GM18526 (cell line): ENCODE data around the gene ACTBL2.

Experiments used
- POLR2A ChIP-seq: IDR thresholded peaks from 3 replicates; pipeline ENCODE4 v1.6.1; 2011; ENCODE audit not compliant: insufficient read length; ENCODE audit errors: extremely low read depth

The ACTBL2 gene

DNA sequence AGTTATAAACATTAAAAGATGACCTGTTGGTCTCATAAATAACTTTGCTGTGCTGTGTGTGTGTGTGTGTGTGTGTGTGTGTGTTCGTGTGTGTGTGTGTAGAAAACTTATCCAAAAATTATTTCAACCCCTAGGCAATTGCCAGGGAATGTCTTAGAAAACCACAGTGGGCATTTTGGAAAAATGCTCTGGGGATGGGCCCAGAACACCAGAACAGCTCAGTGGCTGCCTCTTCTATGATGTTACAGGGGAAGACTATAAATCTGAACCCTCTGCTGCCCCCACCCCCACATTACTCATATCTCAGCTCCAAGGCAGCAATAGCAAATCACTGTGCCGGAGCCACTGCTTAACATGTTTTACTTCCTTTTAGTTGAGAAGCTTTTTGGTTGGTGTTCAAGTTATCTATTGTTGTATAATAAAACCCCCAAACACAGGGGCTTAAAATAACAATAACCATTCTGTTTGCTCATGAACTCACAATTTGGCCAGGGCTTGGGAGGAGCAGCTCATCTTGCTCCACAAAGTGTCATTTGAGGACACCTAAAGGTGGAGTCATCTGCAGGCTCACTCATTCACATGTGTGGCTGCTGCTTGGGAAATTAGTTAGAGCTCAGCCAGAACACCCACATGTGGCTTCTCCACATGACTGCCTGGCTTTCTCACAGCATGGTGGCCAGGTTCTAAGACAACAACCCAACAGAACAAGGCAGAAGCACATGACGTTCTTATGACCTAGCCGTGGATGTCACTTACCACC lies 40.4 kb downstream of the ACTBL2 start:
- TF ChIP-seq POLR2A, result no peak

DNA sequence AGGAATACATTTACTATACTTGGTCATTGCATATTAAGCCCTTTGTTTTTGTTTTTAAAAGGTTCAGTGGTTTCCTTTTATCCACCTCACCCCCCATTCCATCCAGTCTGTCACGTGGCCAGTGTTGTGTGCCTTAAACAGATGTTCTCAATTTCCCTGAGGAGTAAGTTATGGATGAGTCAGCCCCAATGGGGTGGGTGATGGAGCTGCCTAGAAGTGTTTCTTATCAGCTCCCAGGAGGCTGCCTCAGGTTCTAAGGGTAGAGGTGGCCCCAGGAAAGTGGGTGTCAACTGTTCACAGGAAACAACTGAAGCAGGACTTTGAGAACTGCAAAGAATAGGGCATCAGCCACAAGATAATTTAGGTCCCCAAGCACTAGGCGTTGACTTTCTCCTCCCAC lies 41.1 kb downstream of the ACTBL2 start:
- no peak for TF ChIP-seq POLR2A

DNA sequence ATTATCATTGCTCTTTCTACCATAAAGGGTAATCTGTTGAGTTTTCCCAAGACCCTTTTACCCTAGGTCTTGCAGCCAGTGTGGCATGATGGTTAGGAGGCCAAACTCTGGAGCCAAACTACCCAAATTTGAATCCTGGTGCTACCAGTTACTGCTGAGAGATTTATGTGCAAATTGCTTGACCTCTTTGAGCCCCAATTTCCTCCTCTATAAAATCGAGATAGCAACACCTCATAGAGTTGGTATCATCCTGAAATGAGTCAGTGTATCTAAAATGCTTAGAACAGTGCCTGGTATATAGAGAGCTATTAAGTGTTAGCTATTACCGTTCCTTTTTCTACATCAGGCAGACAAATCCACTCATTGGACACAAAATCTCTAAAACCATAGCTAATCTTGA lies 43.0 kb downstream of the ACTBL2 start:
- no peak for TF ChIP-seq POLR2A

DNA sequence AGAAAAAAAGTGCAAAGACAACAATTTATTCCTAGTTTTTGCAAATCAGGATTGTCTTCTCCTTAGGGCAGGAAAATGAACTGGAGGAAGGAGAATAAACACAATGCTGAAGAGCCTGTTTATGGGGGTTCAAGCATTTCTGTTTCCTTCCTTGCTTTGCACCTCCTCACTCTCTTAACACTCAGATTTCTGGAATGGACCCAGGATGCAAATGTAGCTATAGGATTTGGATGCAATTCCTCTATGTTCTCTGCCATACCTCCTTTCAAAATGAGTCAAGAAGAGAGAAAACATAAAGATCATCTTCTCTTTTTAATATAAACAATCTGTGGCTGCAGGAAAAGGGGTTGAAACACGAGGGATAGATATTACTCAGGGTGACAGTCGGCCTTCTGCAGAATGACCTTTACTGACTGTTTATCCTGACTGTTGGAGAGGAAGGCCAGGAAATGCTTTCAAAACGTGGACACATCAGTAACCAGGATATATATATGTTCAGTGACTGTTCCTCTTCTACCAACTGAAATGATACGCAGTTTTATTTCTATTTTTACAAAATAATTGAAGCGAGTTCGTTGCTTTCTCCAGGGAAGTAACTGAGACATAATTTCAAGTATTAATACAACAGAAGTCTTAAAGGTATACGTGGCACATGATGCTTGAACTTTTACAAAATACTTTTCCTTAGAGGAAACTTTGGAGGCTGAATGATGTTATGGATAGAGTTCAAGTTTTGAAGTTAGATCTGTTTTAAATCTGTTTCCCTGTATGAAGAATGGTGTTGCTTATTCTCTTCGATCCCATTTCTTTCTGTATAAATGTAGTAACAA lies 44.4 kb downstream of the ACTBL2 start:
- no peak for TF ChIP-seq POLR2A

DNA sequence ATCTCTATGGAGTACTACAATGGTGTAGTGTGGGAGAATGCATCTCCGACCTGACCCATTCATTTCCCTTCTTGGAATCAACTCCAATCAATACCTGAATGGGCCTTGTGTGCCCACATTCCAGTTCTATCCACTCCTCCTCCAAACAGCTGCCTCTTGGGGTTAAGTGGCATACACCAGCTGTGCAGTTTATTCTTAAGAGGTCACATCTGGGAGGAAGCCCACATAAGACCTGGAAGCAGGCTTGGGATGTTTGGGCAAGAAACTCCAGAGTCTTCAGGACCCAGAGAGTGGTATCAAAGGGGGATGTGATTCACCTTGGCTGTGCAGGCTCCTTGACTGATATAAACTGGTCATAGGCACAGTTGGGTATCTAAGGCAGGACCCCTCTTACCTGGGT lies 46.0 kb downstream of the ACTBL2 start:
- no peak for TF ChIP-seq POLR2A

DNA sequence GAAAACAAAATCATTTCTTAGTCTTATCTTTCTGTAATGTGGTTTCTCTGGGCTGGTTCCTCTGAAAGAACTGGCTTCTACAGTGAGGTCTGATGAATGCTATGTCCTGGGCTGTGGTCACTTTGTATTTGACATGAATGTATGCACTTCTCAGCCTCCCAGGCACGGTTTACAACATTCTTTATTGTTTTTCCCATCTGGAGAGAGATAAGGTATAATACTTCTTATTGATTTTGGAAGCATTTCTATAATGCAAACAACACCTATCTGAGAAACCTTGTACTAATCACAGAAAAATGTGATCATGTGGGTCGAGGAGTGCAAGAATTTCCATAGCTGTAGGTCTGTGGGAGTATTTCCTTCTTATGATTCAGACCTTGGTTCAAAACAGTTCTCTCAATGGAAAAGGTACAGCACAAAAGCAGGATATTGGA lies 46.9 kb downstream of the ACTBL2 start:
- TF ChIP-seq POLR2A, result no peak

DNA sequence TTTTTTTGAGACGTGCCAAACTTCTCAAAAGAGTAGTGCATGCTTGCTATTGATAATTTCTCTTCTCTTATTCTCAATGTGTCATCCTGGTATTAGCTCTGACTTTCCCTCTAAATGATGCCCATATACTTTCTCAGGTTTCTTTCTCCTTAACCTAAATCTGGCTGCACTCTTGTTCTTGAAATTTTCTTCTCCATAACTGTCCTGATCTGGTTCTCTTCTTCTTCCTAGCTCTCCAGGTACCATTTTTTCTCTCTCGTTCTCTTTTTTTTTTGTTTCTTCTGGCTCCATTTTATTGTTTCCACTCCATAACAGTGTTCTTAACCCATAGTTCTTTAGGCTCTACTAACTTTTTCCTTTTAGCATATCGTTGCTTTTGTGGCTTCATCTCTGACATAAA lies 47.9 kb downstream of the ACTBL2 start:
- TF ChIP-seq POLR2A, result no peak

DNA sequence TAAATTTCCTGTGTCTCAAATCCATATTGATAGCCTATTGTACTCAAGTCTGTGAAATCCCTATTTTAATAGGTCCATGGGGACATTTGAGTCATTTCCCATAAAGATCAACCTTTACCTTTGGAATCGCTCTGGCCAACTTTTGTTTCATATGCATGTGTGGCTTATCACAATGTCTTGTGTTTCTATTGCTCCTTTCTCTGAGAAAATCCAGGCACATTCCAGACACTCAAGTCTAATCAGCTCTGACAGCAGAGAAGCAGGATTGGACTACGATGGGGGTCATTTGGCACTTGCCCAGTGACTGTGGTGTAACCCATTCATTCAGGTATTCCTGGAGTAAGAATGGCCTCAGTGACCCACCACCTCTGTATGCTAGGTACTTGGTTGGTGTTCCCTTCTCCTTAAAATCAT lies 48.4 kb downstream of the ACTBL2 start:
- TF ChIP-seq POLR2A, result no peak

DNA sequence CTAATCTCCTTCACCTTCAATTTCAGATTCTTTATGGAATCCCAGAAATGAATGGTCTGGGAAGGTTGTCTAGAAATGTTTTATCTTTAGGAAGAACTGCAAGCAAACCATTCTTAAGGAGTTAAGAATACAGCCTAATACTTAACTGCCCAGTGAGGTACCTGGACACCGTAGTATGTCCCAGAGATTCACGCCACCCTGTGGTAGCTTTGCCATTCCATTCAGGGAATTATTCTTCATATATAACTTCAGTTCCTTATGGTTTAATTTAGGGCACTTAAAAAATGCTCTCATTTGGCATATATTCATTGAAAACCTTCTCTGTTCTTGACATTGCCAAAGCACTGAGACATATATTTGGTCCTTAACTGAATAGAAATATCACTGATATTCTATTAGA lies 49.7 kb downstream of the ACTBL2 start:
- no peak for TF ChIP-seq POLR2A

DNA sequence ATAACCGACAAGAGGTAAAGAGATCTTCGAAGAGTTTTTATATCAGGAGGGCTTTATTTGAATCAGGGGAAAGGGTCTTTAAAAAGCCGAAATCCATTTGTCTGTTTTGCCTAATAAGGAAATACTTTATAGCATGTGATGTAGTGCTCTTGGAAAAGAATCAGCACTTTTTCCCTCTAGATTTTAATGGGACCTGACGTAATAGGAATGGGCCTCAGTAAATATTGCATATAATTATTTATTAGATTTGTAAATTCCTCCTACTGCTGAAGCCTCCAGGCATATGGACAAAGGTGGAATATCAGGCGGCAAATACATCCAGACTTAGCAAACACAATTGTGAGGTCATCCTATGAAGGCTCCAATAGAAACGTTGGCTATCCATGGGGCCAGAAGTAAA lies 50.9 kb downstream of the ACTBL2 start:
- TF ChIP-seq POLR2A, result no peak
